ENCODE data around the gene PIMREG. TPM values are rescaled to one million over a fixed set of nuclear protein-coding genes. Genes with fewer than 3 reads are reported as not detected.

PIMREG gene
- 0.59 TPM for total RNA-seq
- long read RNA-seq, result 0 reads

GRCh38 chr17:6443692-6444570, at the start of gene PIMREG:
PIMREG (plus strand) TSS chr17:6444455; CDS start chr17:6445111, 656 bp downstream.
- intact Hi-C loops (cut with DNase I), result no loop called here

DNA sequence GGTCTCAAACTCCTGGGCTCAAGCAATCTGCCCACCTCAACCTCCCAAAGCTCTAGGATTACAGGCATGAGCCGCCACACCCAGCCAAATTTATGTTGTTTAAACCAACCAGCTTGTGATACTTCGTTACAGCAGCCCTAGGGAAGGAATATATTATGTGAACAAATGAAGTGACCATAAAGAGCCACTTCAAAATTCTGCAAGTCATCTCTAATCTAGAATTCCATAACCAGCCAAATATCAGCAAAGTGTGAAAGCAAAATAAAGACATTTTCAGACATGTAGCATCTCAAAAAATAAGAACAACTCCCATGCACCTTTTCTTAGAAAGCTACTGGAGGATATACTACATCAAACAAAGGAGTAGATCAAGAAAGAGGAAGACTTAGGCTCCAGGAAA, 45.3 kb upstream of the PIMREG start:
- intact Hi-C loops (cut with DNase I), result no loop called here
- DNase-seq, result no peak
- no peak for ATAC-seq (ENCODE audit: poor library complexity)

More at GRCh38 chr17:6443692-6444570, at the start of gene PIMREG:
- ATAC-seq (ENCODE audit: poor library complexity) (peak; percentile 100), DNase-seq (peak; percentile 96)

GRCh38 chr17:6402258-6402657, 42.0 kb upstream of the PIMREG start:
- ATAC-seq (ENCODE audit: poor library complexity), result no peak
- no peak for DNase-seq
- intact Hi-C loops (cut with DNase I), result no loop called here

DNA sequence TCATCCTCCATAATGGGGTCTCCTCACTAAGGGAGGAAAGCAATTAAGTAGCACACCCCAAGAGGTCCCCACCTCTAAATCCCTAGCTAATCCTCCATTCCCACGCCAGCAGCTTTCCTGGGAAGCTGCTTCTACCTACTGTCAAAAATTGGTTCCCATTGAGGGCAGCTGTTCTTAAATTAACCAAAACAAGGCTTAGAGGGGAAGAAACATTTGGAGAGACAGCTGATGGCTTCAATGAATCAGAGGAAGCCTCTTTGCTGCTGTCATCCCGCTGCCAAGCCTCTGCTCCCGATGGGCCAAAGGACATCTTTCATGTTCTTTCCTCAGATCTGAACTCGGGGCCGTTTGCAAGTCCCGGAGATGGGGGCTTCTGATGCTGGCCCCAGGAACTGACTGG, 36.0 kb upstream of the PIMREG start:
- no peak for ATAC-seq (ENCODE audit: poor library complexity)
- intact Hi-C loops (cut with DNase I), result no loop called here
- DNase-seq, result no peak

GRCh38 chr17:6408735-6409134, 35.5 kb upstream of the PIMREG start:
- intact Hi-C loops (cut with DNase I), result no loop called here

DNA sequence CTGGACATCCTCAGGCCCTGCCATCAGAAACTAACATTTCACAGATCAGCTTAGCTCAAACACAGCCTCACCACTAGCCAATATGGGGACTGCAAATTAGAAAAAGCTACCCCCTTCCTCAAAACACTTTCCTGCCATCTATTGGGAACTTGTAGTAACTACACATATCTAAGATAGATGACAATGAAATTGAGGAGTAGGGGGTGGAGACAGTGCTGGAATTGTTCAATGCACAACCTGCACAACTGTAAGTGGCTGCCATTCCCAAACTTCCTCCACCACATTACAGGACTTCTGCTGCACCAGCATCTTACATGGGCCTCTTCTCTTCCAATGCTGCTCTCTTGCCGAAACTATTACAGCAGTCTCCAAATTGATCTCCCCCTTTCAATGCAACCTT, 31.2 kb upstream of the PIMREG start:
- intact Hi-C loops (cut with DNase I), result no loop called here
- no peak for DNase-seq
- no peak for ATAC-seq (ENCODE audit: poor library complexity)

More at GRCh38 chr17:6408735-6409134, 35.5 kb upstream of the PIMREG start:
- ATAC-seq (ENCODE audit: poor library complexity) (no peak), DNase-seq (no peak)

DNA sequence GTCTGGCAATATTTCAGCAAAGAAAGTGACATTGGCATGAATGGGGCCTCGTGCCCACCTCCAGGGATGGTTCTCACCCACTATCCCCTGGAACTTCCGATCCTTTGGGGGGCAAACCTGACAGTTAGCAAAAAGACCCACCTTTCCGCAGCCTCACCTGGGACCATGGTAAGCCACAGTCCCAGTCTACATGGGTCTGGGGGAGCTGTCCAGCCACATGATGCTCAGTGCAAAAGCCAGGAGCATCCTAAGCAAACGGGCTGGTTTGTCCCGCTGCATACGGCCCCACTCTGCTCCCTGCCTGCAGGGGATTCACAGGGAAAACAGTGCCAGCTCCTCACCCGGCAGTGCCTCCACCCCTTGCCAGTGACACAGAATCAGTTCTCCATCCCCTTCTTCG, 28.6 kb upstream of the PIMREG start:
- intact Hi-C loops (cut with DNase I), result no loop called here
- no peak for DNase-seq
- ATAC-seq (ENCODE audit: poor library complexity), result no peak

GRCh38 chr17:6420173-6420641, 24.0 kb upstream of the PIMREG start:
- ATAC-seq (ENCODE audit: poor library complexity) (no peak), DNase-seq (no peak)
- intact Hi-C loops (cut with DNase I), result no loop called here

DNA sequence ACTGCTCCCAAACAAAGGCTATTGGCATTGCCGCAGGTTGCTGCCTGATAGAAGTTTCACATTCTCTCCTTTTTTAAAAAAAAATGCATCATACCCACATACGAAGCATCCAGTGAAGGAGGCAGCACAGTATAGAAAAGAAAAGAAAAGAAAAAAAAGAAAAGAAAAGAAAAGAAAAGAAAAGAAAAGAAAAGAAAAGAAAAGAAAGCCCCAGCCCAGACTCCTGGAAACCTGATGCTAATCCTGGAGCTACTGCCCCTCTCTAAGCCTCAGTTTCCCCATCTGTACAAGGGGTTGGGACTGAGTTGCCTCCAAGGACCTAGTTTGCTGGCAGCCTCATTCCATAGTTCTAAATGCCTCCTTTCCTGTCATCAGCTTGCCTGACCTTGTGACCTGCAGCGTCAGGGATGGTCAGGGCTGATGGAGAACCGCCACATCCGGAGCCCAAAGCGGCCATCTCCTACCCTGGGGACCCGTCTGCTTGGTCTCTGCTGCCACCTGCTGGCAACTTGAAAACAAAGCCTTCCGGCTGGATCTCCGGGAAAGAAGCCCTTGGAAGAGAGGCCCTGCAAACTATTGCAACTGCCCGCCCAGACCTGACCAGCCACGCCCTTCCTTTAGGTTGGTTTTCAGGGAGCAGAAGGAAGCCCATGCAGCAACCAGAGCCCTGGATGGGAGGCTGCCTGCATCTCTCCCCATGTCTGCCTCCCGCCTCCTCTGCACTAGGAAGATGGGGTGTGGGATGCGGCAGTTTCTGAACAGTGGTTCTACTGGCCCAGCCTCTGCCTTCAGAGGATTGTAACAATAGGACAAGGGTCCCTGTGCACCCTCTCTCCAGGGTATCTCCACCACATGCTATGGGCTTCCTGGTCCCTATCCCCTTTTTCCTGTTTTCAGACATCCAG, 22.3 kb upstream of the PIMREG start:
- intact Hi-C loops (cut with DNase I), result loop anchor here (2.0 kb wide), 1 partner anchor 835 kb away; no protein-coding TSS in a partner anchor
- peak; percentile 82 for DNase-seq
- peak; percentile 88 for ATAC-seq (ENCODE audit: poor library complexity)

DNA sequence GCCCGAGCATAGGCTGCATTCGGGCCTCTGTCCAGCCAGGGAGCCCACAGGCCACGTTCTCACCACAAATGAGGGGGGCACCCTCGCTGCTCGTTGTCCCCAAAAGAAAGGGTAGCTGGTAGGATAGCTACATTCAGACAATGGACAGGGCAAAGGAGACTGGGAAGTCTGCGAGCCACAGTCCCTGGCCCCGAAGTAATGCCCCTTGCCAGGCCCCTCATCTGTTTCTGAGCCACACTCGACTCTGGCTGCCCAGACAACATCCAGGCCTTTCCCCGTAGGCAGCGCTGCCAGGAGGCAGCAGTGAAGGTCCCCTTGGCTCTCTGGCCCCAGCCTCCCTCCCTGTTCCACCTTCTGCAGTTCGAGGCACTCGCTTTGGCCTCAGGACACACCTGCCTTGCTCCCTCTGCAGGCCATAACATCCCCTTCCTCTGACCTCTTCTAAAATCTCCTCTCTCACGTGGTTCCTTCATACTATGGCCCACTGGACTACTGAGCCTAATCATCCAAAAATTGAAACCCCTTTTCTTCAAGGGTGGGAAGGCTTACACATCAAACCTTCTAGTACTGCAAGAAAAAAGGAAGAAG, 21.5 kb upstream of the PIMREG start:
- intact Hi-C loops (cut with DNase I), result loop anchor here (2.0 kb wide), 1 partner anchor 836 kb away; no protein-coding TSS in a partner anchor
- ATAC-seq (ENCODE audit: poor library complexity) (no peak), DNase-seq (no peak)

DNA sequence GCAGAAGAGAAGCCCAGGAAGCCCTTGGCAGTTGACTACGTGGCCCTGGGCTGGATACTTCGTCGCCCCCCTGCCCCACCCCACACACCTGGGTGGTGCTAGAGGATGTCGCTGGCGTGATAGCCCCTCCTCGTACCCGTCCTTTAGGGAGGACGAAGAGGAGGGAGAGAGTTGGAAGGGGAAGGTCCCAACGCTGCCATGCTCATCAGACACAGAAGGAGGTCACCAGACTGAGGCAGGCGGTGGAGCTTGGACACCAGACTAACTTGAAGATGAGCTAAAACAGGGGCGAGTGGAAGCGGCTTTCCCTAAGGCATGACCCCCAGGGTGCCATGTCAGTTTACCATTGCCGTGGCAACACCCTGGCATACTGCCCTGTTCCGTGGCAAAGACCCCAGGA, 20.3 kb upstream of the PIMREG start:
- intact Hi-C loops (cut with DNase I), result loop anchor here (2.0 kb wide), 1 partner anchor 837 kb away; no protein-coding TSS in a partner anchor
- no peak for DNase-seq
- no peak for ATAC-seq (ENCODE audit: poor library complexity)

DNA sequence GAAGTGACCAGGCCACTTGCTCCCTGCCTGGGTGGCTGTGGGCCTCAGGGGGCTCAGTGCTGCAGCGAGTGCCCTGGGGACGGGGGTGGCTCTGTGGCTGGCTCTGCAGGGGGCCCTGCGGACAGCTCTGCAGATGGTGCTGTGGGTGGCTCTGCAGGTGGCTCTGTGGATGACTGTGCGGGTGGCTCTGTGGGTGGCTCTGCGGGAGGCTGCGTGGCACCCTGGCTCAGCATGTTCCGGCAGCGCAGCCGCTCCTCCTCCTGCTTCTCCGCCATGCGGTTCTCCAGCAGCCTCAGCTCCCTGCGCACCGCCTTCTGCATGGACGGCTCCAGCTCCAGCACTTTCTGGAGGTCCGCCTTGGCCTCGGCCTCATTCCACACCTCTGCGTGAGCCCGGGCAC, 18.8 kb upstream of the PIMREG start:
- DNase-seq (no peak), ATAC-seq (ENCODE audit: poor library complexity) (no peak)
- intact Hi-C loops (cut with DNase I), result no loop called here

DNA sequence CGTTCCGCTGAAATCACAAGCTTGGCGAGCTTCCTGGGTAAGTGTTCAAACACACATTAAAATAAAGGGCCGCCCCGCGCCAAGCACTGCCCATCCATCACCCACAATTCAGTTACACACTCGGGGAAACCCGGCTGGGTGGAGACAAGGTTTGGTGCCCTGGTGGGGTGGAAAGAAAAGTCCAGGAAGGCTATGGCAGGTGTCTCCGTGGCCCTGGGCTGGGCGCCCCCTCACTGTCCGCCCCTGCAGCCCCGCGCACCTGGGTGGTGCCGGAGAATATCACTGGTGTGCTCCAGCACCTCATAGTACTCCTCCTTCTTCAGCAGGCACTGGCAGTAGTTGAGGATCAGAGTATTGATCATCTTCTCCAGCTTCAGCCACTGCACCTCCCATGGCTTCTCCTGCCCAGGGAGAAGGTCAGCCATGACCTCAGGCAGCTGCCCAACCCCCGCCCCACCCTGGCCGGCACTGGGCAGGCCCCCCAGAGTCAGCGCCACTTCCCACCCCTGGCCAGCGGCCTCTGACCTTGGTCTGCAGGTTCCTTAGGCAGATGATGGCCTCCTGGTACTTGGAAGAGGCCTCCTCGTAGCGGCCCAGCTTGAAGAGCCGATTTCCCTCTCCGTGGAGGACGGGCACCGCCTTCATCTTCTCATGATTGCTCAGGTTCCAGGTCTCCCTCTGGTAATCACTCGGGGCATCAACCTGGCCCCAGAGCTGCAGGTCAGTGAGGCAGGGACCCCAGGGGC, 17.7 kb upstream of the PIMREG start:
- intact Hi-C loops (cut with DNase I), result no loop called here
- ATAC-seq (ENCODE audit: poor library complexity), result no peak
- DNase-seq, result no peak

DNA sequence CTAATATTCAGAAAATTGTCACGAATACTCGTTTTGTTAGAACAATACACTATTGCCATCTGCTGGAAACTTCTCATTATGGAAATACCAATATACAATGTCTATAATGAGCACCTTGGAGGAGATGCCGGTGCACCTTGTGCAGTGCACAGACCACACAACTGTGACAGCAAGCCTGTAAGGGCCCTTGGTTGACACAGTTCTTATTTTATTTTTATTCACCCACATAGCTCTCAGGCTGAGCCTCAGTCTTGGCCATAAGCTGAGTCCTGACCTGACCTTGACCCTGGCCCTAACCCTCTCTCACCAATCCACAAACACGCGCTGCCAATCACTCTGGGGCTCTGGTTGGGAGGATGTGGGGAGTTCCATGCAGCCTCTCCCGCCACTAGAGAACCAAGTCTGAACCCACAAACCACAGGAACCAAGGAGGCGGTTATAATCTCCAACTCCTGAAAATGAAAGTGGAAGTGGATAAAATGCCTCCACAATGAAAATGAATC, 16.9 kb upstream of the PIMREG start:
- intact Hi-C loops (cut with DNase I), result no loop called here
- ATAC-seq (ENCODE audit: poor library complexity) (no peak), DNase-seq (no peak)

- DNase-seq, result no peak
- no peak for ATAC-seq (ENCODE audit: poor library complexity)
- intact Hi-C loops (cut with DNase I), result no loop called here
These were observed 15.9 kb upstream of the PIMREG start for GRCh38 chr17:6428207-6428965.

DNA sequence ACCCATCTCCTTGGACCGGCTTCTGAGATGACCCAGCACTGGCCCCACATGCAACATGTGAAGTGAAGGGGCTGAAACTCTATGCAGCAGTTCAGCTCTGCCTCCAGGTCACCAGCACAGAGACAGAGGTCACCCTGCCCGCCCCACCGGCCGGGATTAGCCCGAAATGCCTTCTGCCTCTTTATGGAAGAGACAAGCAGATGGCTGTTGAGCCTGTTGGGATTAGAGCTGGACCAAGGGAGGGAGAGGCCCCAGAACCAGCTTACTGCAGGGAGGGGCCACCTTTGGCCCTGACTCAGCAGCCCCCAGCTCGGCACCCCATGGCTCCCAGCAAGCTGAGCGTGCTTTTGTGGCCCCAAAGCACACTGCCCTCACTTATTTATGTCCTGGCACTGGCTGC, 15.0 kb upstream of the PIMREG start:
- ATAC-seq (ENCODE audit: poor library complexity), result no peak
- intact Hi-C loops (cut with DNase I), result no loop called here
- DNase-seq, result no peak

DNA sequence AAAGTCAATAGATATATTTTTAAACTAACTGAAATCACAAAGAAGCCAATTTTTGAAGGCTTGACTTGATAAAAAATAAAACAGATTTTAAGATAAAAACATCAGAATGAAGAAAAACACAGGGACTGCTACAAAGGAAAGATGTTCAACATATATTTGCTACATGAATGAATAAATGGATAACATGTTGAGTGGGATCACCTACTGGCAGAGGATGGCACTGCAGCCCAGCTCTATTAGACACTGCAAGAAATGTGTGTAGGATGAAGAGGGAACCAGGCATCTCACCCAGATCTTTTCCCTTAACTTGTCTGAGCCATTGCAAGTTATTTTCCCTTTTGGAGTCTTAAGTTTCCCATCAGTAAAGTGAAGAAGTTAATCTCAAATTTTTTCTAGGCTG, 13.5 kb upstream of the PIMREG start:
- DNase-seq (no peak), ATAC-seq (ENCODE audit: poor library complexity) (no peak)
- intact Hi-C loops (cut with DNase I), result no loop called here

All from Right ventricle myocardium superior (tissue), 1 donor.